Measurements from ENCODE around the gene NFIC. TPM values are rescaled to one million over a fixed set of nuclear protein-coding genes. Genes with fewer than 3 reads are reported as not detected.
"Not testable (repeated sequence)": the region's sequence is repeated elsewhere in the genome, so short reads cannot be mapped to it uniquely, and the experiment has no call there.

The NFIC gene
- polyA plus RNA-seq, 1 donor from 2014 or later, result 0.24 TPM

DNA sequence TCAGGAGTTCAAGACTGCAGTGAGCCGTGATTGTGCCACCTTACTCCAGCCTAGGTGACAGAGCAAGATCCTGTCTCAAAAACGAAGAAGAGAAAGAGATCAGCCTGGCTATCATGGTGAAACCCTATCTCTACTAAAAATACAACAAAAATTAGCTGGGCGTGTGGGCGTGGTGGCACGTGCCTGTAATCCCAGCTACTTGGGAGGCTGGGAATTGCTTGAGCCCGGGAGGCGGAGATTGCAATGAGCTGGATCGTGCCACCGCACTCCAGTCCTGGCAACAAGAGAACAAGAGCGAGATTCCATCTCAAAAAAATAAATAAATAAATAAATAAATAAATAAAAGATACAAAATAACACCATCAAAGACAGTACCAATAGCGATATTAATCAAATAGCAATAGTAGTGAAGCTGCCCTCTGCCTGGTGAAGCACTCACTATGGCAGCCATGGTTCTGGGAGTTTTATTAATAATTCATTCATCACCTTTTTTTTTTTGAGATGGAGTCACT is 53.9 kb downstream of the NFIC start:
- Histone ChIP-seq H3K9me2 (ENCODE audit: insufficient read depth, low read length) (no peaks in the 10 kb centered on the region), H3K9ac (ENCODE audit: low read length) (no peak overlapping the region), H3K9me3 (ENCODE audit: low read length) (no peaks in the 10 kb centered on the region), H4K20me1 (ENCODE audit: insufficient read depth) (no peaks in the 10 kb centered on the region), H3K36me3 (ENCODE audit: insufficient read depth, low read length) (no peaks in the 10 kb centered on the region), H3K79me2 (replicated peaks; ENCODE audit: insufficient read depth, low read length) (no peaks in the 10 kb centered on the region), H3K4me2 (ENCODE audit: low read length) (no peak overlapping the region), H2AFZ (ENCODE audit: low read depth, low read length) (no peak overlapping the region), H3K4me3 (ENCODE audit: low read length) (no peak overlapping the region), H3F3A (ENCODE audit: insufficient read depth, low read length, poor library complexity, severe bottlenecking) (no peaks in the 10 kb centered on the region), H3K27me3 (ENCODE audit: insufficient read depth, low read depth, low read length) (no peaks in the 10 kb centered on the region), H3K27ac (ENCODE audit: low read length) (no peak overlapping the region)
- TF ChIP-seq EZH2 (IDR thresholded peaks at IDR 0.05; ENCODE audit: borderline replicate concordance, insufficient read depth, low read length, poor library complexity, severe bottlenecking) (no peak), REST (IDR thresholded peaks at IDR 0.05; ENCODE audit: borderline replicate concordance) (no peak), EP300 (conservative IDR thresholded peaks at IDR 0.05; ENCODE audit: poor library complexity, severe bottlenecking) (no peak), MXI1 (conservative IDR thresholded peaks at IDR 0.05; ENCODE audit: poor library complexity, severe bottlenecking) (no peak), CTCF (IDR thresholded peaks at IDR 0.05; ENCODE audit: poor library complexity, severe bottlenecking) (no peak), SMC3 (conservative IDR thresholded peaks at IDR 0.05; ENCODE audit: poor library complexity) (no peak), RAD21 (conservative IDR thresholded peaks at IDR 0.05) (no peak), TAF1 (IDR thresholded peaks at IDR 0.05; ENCODE audit: low read depth) (no peak), POLR2AphosphoS5 (IDR thresholded peaks at IDR 0.05) (no peak)

GRCh38 chr19:3420909-3421619 is 54.7 kb downstream of the NFIC start:
- Histone ChIP-seq H3K27ac (ENCODE audit: low read length) (no peak overlapping the region), H3K4me3 (ENCODE audit: low read length) (no peak overlapping the region), H3K9me2 (ENCODE audit: insufficient read depth, low read length) (no peaks in the 10 kb centered on the region), H3F3A (ENCODE audit: insufficient read depth, low read length, poor library complexity, severe bottlenecking) (no peaks in the 10 kb centered on the region), H3K27me3 (ENCODE audit: insufficient read depth, low read depth, low read length) (no peaks in the 10 kb centered on the region), H3K4me2 (ENCODE audit: low read length) (no peak overlapping the region), H3K79me2 (replicated peaks; ENCODE audit: insufficient read depth, low read length) (no peaks in the 10 kb centered on the region), H3K9ac (ENCODE audit: low read length) (no peak overlapping the region), H3K36me3 (ENCODE audit: insufficient read depth, low read length) (no peaks in the 10 kb centered on the region), H2AFZ (ENCODE audit: low read depth, low read length) (no peak overlapping the region), H4K20me1 (ENCODE audit: insufficient read depth) (no peaks in the 10 kb centered on the region), H3K9me3 (ENCODE audit: low read length) (no peaks in the 10 kb centered on the region)
- TF ChIP-seq MXI1 (conservative IDR thresholded peaks at IDR 0.05; ENCODE audit: poor library complexity, severe bottlenecking) (no peak), POLR2AphosphoS5 (IDR thresholded peaks at IDR 0.05) (no peak), REST (IDR thresholded peaks at IDR 0.05; ENCODE audit: borderline replicate concordance) (no peak), TAF1 (IDR thresholded peaks at IDR 0.05; ENCODE audit: low read depth) (no peak), EZH2 (IDR thresholded peaks at IDR 0.05; ENCODE audit: borderline replicate concordance, insufficient read depth, low read length, poor library complexity, severe bottlenecking) (no peak), CTCF (IDR thresholded peaks at IDR 0.05; ENCODE audit: poor library complexity, severe bottlenecking) (no peak)

- not testable (repeated sequence) for H3K9me3 ChIP-seq (ENCODE audit: low read length); H3K4me3 ChIP-seq (ENCODE audit: low read length); H3F3A ChIP-seq (ENCODE audit: insufficient read depth, low read length, poor library complexity, severe bottlenecking); H2AFZ ChIP-seq (ENCODE audit: low read depth, low read length); H3K27me3 ChIP-seq (ENCODE audit: insufficient read depth, low read depth, low read length); H3K9me2 ChIP-seq (ENCODE audit: insufficient read depth, low read length); H3K79me2 ChIP-seq (replicated peaks; ENCODE audit: insufficient read depth, low read length); H3K4me2 ChIP-seq (ENCODE audit: low read length); H3K9ac ChIP-seq (ENCODE audit: low read length); H3K27ac ChIP-seq (ENCODE audit: low read length); H4K20me1 ChIP-seq (ENCODE audit: insufficient read depth); H3K36me3 ChIP-seq (ENCODE audit: insufficient read depth, low read length)
Observed at GRCh38 chr19:3421656-3422055, 55.3 kb downstream of the NFIC start.
